ENCODE measurements around the gene PCOLCE2. TPM values are rescaled to one million over a fixed set of nuclear protein-coding genes. Genes with fewer than 3 reads are reported as not detected.

The PCOLCE2 gene
- total RNA-seq, 2 donors from 2014 or later = 122 to 157 TPM

DNA sequence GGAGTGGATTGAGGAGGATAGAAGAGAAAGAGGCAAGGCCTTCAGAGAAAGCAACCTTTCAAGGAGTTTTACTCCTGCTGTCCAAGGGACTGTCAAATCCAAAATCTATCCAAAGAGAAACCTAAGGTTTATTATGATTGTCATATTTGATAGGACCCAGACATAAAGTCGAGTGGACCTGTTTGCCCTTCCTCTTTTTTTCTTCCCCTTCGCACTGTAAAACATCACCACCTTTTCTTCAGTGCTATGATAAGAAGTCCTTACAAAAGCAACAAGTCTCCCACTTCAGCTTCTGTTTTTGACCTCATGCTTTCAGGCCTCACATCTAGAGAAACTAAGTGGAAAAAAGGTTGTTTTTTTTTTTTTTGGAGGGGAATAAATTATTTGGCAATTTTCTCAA lies 92.1 kb downstream of the PCOLCE2 start:
- DNase-seq (ENCODE audit: low spot score) (no peak), ATAC-seq (ENCODE audit: insufficient number of reproducible peaks, low FRiP score, low read depth) (no peak)
- Histone ChIP-seq H3K27me3 (replicated peaks; ENCODE audit: insufficient read depth) (no peaks in the 10 kb centered on the region), H3K27ac (no peak overlapping the region), H3K4me3 (no peak overlapping the region), H3K4me1 (ENCODE audit: control insufficient read depth in 1 of 2, low read depth in 2 of 2) (no peaks in the 10 kb centered on the region), H3K9me3 (no peaks in the 10 kb centered on the region), H3K36me3 (no peaks in the 10 kb centered on the region)
- TF ChIP-seq, protein P1, sequence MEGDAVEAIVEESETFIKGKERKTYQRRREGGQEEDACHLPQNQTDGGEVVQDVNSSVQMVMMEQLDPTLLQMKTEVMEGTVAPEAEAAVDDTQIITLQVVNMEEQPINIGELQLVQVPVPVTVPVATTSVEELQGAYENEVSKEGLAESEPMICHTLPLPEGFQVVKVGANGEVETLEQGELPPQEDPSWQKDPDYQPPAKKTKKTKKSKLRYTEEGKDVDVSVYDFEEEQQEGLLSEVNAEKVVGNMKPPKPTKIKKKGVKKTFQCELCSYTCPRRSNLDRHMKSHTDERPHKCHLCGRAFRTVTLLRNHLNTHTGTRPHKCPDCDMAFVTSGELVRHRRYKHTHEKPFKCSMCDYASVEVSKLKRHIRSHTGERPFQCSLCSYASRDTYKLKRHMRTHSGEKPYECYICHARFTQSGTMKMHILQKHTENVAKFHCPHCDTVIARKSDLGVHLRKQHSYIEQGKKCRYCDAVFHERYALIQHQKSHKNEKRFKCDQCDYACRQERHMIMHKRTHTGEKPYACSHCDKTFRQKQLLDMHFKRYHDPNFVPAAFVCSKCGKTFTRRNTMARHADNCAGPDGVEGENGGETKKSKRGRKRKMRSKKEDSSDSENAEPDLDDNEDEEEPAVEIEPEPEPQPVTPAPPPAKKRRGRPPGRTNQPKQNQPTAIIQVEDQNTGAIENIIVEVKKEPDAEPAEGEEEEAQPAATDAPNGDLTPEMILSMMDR (IDR thresholded peaks at IDR 0.05) = no peak

DNA sequence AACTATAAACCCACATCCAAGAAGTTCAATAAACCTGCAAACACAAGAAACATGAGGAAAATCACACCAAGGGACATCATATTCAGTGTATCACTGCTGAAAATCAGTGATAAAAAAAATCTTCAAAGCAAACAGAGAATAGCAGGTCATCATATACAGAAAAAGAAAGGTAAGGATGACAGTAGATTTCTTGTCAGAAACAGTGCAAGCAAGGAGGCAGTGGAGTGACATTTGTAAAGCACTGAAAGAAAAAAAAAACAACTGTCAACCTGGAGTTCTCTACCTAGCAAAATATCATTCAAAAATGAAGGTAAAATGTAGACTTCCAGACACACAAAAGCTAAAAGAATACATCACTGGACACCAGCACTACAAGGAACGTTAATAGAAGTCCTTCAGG lies 93.6 kb downstream of the PCOLCE2 start:
- H3K36me3 ChIP-seq = no peaks in the 10 kb centered on the region
- H3K4me1 ChIP-seq (ENCODE audit: control insufficient read depth in 1 of 2, low read depth in 2 of 2) = no peaks in the 10 kb centered on the region
- DNase-seq (ENCODE audit: low spot score) (no peak), ATAC-seq (ENCODE audit: insufficient number of reproducible peaks, low FRiP score, low read depth) (no peak)
- no peak overlapping the region for H3K4me3 ChIP-seq
- H3K27me3 ChIP-seq (replicated peaks; ENCODE audit: insufficient read depth) = no peaks in the 10 kb centered on the region
- no peak overlapping the region for H3K27ac ChIP-seq
- H3K9me3 ChIP-seq = no peaks in the 10 kb centered on the region
- TF ChIP-seq, protein P1 (IDR thresholded peaks at IDR 0.05) = no peak

DNA sequence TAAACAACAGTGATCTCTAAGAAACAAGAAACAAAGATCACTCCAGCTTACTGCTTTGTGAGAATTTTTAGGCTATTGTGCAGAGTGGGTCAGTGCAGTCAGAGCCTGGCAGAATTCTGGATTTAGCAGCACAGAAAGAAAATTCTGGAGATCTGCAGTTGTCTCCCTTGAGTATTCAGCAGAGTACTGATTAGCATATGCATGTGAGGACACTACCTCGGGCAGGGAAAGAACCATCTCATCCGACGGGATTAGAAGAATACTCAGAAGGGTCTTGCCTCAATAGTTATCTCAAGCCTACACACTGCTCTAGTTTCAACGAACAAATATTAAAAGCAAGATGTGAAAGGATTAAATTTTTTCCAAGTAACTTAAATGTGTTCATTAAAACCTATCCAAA lies 94.4 kb downstream of the PCOLCE2 start:
- Histone ChIP-seq H3K4me1 (ENCODE audit: control insufficient read depth in 1 of 2, low read depth in 2 of 2) (no peaks in the 10 kb centered on the region), H3K27me3 (replicated peaks; ENCODE audit: insufficient read depth) (no peaks in the 10 kb centered on the region), H3K9me3 (no peaks in the 10 kb centered on the region), H3K4me3 (no peak overlapping the region), H3K36me3 (no peaks in the 10 kb centered on the region), H3K27ac (no peak overlapping the region)
- no peak for ATAC-seq (ENCODE audit: insufficient number of reproducible peaks, low FRiP score, low read depth)
- DNase-seq (ENCODE audit: low spot score) = no peak
- TF ChIP-seq, protein P1 (IDR thresholded peaks at IDR 0.05) = no peak

DNA sequence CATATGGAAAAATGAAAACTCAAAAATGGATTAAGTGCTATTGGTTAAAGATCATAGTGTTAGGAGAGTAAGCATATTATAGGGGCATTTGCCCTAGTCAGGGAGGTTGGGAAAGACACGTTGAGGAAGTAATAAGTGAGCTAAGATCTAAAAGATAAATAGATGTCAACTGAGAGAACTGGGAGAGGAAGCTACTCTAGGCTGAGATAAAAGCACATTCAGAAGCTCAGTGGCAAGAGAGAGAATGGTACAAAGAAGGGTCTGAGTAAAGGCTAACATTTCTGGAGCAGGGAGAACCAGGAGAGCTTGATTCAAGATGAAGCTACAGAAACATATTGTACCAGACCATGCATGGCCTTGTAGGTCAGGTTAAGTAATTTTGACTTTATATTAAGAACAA lies 101.2 kb downstream of the PCOLCE2 start:
- no peaks in the 10 kb centered on the region for H3K4me1 ChIP-seq (ENCODE audit: control insufficient read depth in 1 of 2, low read depth in 2 of 2)
- no peaks in the 10 kb centered on the region for H3K9me3 ChIP-seq
- H3K4me3 ChIP-seq = no peak overlapping the region
- H3K27ac ChIP-seq = no peak overlapping the region
- no peak for DNase-seq (ENCODE audit: low spot score)
- TF ChIP-seq, protein P1 (IDR thresholded peaks at IDR 0.05) = no peak
- H3K27me3 ChIP-seq (replicated peaks; ENCODE audit: insufficient read depth) = no peaks in the 10 kb centered on the region
- ATAC-seq (ENCODE audit: insufficient number of reproducible peaks, low FRiP score, low read depth) = no peak
- no peaks in the 10 kb centered on the region for H3K36me3 ChIP-seq

DNA sequence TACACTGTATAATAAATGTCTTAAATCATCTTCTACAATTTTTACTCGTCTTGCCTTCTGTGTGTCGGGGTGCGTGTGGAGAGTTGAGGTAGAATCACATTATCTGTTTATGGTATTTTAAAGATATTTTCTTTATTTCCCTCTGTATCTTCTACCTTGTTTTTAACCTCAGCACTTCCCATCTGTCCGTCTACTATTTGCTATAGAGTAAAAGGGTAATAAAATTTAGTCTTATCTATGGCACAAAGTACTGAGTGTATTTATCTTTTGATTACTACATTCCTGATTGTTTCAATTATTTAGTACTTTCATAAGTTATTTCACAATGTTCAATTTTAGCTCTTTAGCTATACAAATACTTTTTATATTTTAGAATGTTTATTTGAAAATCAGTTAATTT lies 102.9 kb downstream of the PCOLCE2 start:
- H3K9me3 ChIP-seq = no peaks in the 10 kb centered on the region
- no peak overlapping the region for H3K27ac ChIP-seq
- TF ChIP-seq, protein P1 (IDR thresholded peaks at IDR 0.05) = no peak
- H3K4me3 ChIP-seq = no peak overlapping the region
- H3K4me1 ChIP-seq (ENCODE audit: control insufficient read depth in 1 of 2, low read depth in 2 of 2) = no peaks in the 10 kb centered on the region
- H3K36me3 ChIP-seq = no peaks in the 10 kb centered on the region
- no peaks in the 10 kb centered on the region for H3K27me3 ChIP-seq (replicated peaks; ENCODE audit: insufficient read depth)
- DNase-seq (ENCODE audit: low spot score) (no peak), ATAC-seq (ENCODE audit: insufficient number of reproducible peaks, low FRiP score, low read depth) (no peak)
